GM15510 (cell line): ENCODE results near the gene ZNF445.

ENCODE experiments used
- POLR2A ChIP-seq: IDR thresholded peaks from 3 replicates; pipeline ENCODE4 v1.6.1; 2011; ENCODE audit warnings: borderline replicate concordance; ENCODE audit not compliant: insufficient read length; ENCODE audit errors: extremely low read depth

ZNF445 gene

GRCh38 chr3:44446929-44447328, 30.5 kb downstream of the ZNF445 start:
- no peak for TF ChIP-seq POLR2A

DNA sequence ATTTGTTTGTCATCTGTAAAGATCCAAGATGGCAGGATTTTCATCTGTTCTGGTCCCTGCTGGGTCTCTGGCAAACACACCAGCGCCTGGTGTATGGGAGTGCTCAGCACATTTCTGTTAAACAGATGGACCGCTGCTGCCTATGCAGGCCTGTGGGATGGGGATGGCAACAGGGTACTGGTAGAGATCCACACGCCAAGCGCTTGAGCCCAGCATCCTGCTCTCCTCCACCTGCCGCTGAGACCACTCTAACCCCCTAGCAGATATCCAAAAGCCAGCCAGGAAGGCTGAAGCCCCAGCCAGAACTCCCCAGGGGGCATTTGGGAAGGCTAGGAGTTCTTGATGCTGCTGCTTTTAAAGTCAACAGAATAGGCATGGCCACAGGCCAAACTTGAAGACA, 31.7 kb downstream of the ZNF445 start:
- TF ChIP-seq POLR2A: no peak

DNA sequence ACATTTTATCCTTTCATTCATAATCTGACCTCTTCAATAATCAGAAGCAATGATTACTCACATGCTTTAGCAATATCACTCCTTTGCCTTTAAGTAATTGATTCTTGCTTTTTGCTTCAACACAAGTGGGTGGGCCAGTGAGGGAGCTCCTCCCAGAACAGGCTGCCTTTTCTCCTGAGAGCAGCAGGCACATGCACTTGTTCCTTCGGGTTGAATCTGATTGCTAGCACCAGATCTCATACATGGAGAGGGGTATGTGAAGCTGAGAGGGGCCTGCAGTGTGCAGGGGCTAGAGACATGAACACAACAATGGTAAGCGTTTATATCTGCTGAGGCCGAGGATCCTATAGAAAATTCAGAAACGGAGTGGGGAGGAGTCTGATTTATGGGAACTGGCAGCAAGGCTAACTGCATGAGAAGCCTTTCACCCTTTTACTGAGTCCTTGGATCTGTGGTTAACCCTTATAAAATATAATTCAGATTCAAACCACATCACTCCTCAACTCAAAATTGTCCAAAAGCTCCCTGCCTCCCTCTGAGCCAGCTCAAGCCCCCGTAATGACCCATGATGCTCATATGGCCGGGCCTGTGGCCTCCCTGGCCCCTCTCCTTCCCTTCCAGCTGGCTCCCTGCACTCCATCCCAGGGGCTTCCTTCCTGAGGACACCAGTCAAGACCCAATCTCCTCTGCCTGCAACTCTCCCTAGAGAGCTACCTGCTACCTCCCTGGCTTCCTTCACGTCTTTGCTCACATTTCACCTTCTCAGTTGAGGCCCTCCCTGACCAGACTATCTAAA, 32.4 kb downstream of the ZNF445 start:
- no peak for TF ChIP-seq POLR2A

- TF ChIP-seq POLR2A: no peak
These were observed 33.0 kb downstream of the ZNF445 start for GRCh38 chr3:44444437-44444836.

DNA sequence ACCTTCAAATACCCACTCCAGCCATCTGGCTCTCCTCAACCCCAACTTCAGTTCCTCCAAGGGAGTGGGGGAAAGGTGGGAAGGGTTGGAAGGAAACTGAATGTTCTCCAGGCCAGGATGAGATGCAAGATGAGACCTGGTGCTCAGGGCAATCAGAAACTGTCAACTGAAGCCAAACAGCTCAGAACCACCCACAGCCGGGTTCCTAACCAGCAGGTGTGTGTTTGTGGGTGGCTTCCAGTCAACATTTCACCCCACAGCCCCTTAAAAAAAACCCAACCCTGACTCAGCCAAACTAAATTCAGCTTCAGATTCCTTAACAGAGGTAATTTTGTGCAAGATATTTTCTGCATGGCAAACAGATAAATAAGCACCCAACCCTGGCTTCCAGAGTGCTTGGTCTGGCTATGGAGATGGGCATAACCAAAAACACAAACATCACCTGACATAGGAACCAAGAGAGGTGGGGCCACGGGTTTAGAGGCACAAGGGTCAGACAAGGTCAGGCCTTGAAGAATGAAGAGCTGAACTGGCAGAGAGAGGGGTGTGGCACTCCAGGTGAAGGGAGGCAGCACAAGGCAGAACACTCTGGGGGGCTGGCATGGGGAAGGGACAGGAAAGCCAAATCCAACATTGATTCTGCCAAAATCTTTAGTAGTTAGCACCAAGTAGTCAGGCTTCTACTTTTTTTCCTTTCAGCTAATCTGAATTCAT, 34.7 kb downstream of the ZNF445 start:
- no peak for TF ChIP-seq POLR2A

DNA sequence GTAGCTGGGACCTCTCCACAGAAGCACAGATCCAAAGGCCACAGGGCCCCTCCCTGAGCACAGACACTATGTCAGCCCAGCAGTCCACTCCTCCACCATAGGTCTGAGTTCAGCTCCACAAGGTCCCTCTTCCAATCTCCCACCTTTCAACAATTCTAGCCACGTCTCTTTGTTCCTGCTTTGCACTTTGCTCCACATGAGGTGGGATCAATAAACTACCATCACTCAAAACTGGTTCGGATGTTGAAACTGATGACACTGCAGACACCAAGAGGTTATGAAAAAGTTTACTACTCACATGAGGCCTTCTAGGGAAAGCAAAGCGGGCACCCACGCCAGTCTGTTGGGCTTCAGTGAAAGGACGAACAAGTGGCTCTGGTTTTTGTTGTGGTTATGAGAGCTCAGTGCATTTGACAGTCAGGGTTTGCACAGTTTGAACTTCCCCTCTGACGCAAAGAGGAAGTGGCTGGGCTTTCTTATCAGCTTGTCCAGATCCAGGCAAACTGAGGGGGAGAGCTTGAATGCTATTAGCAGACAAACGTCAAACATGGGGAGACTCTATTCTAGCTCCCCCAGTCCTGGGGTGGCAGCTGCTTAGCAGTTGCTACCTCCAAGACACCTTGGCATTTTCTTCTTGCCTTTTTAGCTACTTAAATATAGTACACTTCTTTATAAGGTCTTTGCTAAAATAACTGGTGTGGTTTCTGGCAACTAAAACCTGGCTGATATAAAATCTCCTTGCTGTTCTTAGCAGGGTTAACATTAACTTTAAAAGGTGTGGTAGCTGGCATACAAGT, 37.8 kb downstream of the ZNF445 start:
- TF ChIP-seq POLR2A: peak; percentile 18

DNA sequence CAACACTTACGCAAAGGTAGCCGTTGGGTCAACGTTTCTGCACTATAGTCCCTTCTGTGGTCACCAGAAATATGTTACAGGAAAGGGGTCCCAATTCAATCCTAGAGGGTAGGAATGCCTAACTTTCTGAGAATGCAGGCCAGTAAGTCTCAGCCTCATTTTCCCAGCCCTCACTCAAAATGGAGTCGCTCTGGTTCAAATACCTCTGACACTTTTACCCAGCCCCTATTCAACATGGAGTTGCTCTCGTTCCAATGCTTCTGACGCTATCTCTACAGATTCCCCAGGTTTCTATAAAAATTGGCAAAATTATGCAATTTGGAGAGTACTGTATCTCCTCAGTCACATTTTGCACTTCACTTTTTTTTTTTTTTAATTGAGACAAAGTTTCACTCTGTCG, 39.7 kb downstream of the ZNF445 start:
- TF ChIP-seq POLR2A: no peak

GRCh38 chr3:44436181-44436580, 41.3 kb downstream of the ZNF445 start:
- no peak for TF ChIP-seq POLR2A

DNA sequence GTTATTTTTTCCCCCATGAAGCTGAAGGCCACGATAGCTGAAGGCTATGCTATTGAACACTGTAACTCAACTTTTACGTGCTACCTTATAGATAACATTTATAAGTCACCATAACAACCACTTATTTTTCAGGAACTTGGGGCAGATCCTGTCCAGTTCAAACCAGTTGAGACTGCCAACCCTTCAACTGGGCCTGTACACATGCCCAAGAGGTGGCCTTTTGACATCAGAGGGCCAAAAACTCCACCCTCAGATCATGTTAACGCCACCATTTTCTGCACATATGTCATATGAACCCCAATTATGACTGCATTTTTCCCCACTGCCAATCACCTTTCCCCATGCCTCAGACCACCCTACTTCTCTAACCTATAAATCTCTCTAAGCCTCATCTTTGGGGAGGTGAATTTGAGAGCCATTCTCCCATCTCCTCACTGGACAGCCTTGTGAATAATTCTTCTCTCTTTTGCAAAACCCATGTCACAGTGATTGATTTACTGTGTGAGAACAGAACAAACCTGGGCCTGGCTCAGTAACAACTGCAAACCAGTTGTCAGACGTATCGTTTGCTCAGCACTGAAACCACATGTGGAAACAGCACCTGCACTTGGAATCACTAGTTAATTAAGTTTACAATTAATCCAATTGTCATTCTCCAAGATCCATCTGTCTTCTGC, 42.5 kb downstream of the ZNF445 start:
- no peak for TF ChIP-seq POLR2A

- TF ChIP-seq POLR2A: no peak
These were observed 47.0 kb downstream of the ZNF445 start for GRCh38 chr3:44430466-44430865.

DNA sequence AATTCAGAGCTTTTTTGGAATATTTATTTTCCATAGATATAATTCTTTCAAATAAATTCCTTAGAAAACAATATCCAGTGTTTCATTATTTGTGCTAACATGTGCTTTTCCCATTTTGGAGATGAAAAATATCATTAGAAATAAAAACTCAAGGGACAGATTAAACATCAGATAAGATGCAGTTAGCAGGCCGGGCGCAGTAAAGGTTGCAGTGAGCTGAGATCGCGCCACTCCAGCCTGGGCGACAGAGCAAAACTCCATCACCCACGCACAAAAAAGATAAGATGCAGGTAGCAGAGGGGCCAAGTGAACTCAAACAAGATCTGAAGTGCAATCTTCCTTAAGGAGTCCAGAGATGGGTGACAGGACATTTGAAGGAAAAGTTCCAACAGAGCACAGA, 48.0 kb downstream of the ZNF445 start:
- no peak for TF ChIP-seq POLR2A

DNA sequence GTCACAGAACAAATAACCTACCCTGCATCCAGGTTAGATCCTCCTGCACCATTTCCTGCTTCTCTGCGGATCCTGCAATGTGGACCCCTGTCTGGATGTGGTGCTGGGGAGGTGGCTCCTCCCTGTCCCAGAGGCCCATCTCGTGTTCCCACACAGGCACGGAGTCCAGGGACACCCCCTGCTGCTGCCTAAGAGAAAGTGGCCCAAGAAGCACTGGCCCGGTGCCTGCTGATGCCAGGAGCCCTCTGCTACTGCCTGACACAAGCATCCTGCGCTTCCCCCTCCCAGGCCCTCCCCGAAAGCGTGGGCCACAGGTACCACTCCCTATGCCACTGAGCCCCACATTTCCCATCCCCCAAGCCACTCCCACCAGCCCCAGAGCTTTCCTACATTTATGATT, 48.6 kb downstream of the ZNF445 start:
- TF ChIP-seq POLR2A: no peak

DNA sequence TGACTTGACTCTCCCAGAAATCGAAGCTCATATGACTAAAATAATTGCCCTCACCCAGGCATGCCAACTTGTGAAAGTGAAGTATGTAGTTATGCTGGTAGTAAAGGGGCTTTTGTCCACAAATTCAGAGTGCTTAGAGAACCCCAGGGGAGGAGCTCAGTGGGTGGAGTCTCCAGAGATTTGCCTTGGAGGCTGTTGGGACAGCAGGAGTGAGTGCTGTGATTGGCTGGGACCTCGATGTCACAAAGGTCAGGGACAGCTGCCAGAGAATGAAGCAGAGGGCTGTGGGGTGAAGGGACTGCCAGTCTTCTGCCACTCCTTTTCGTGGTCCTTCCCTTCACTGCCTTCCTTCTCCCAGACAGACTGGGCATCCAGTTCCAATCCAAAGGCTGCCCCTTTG, 49.8 kb downstream of the ZNF445 start:
- no peak for TF ChIP-seq POLR2A

GRCh38 chr3:44424758-44425157, 52.7 kb downstream of the ZNF445 start:
- no peak for TF ChIP-seq POLR2A

- no peak for TF ChIP-seq POLR2A
These were observed 56.2 kb downstream of the ZNF445 start for GRCh38 chr3:44421280-44421679.

GRCh38 chr3:44420676-44421075, 56.8 kb downstream of the ZNF445 start:
- TF ChIP-seq POLR2A: no peak
